ENCODE data around the gene CAPN10.

CAPN10 gene

GRCh38 chr2:240564561-240565332 is 21.8 kb upstream of the CAPN10 start:
- DNase-seq, result no peak

GRCh38 chr2:240565333-240566202 is 21.0 kb upstream of the CAPN10 start:
- no peak for DNase-seq

- DNase-seq, result peak; percentile 37 to 85
Measured at GRCh38 chr2:240566203-240567136, 20.1 kb upstream of the CAPN10 start.

GRCh38 chr2:240567137-240567871 is 19.2 kb upstream of the CAPN10 start:
- DNase-seq, result no peak

- peak in 1 of 2 experiments; percentile 49 for DNase-seq
Measured at GRCh38 chr2:240567872-240568677, 18.5 kb upstream of the CAPN10 start, which contains the start of gene RNPEPL1. RNPEPL1 (plus strand) TSS chr2:240568484; CDS start chr2:240568587, 103 bp downstream.

- peak in 1 of 2 experiments; percentile 67 for DNase-seq
Measured at GRCh38 chr2:240568678-240569522, 17.6 kb upstream of the CAPN10 start.

- DNase-seq, result no peak
Measured at GRCh38 chr2:240569523-240569997, 17.0 kb upstream of the CAPN10 start.

- DNase-seq, result no peak
Measured at GRCh38 chr2:240569998-240570530, 16.5 kb upstream of the CAPN10 start.

- no peak for DNase-seq
Measured at GRCh38 chr2:240570531-240571313, 15.8 kb upstream of the CAPN10 start.

- DNase-seq, result no peak
Measured at GRCh38 chr2:240571314-240571973, 15.1 kb upstream of the CAPN10 start.

- no peak for DNase-seq
Measured at GRCh38 chr2:240572141-240573031, 14.1 kb upstream of the CAPN10 start.

- DNase-seq, result no peak
Measured at GRCh38 chr2:240573071-240573515, 13.4 kb upstream of the CAPN10 start.

GRCh38 chr2:240573516-240574385 is 12.8 kb upstream of the CAPN10 start:
- no peak for DNase-seq

GRCh38 chr2:240574386-240575100 is 12.0 kb upstream of the CAPN10 start:
- no peak for DNase-seq
